HG02678 (cell line): ENCODE results near the gene AIF1L.

ENCODE experiments used
- ATAC-seq: cut with Tn5 transposase; IDR thresholded peaks from one replicate; pipeline ENCODE4 v1.9.1; 2021; ENCODE audit warnings: mild to moderate bottlenecking, moderate library complexity; ENCODE audit not compliant: unreplicated experiment

The AIF1L gene

GRCh38 chr9:131076347-131077195, 19.8 kb upstream of the AIF1L start:
- no peak for ATAC-seq

GRCh38 chr9:131078427-131079366, 17.6 kb upstream of the AIF1L start:
- ATAC-seq = no peak

DNA sequence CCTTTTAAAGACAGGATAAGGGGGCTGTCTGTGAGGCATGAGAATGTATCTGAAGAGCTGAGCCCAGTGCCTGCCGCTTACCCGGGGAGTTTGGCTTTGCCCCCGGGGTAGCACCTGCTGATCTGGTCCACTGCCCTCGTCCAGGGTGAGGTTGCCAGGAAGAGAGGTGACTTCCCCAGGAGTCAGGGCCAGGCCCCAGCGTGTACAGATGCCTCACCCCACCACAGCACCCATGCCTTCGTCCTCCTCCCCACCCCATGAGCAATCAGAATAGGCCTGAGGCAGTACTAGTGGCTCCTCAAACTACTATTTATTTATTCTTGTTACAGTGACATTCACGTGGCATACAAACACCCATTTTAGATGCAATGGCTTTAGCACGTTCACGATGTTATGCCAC, 15.7 kb upstream of the AIF1L start:
- no peak for ATAC-seq

- ATAC-seq = no peak
These were observed 14.5 kb upstream of the AIF1L start for GRCh38 chr9:131081868-131082267.

DNA sequence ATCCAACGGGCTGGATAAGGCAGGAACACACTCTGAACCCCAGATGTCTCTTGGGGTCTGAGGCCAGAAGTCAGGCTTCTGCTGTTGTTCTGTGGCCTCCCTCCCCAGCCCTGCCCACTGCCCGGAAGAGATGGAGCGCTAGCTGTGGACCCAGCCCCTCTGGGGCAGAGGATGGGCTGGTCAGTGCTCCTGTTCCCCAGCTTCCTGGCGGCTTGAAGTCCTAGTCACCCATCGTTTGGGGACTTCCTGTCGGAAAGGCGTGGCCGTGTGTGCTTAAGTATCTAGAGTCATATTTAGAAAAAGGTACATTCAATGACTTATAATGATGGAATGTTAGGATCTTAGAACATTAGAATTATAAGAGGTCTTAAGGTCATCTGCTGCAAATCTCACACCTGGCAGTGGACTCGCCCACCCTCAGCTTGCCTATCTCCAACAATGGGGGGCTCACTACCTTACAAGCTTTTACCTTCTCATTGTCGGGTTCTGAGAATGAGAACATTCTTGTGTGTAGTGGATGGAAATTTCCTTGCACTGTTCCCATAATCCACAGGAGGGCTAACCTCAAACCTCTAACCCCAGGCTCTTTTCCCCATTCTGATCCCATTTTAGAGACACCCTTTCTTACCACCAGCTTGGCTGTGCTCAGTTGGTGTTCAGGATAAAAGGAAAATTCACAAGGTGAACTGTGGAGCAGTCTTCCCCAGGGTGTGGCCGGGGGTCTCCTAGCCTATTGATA, 13.4 kb upstream of the AIF1L start:
- no peak for ATAC-seq

- no peak for ATAC-seq
These were observed 11.5 kb upstream of the AIF1L start for GRCh38 chr9:131084661-131085369.

DNA sequence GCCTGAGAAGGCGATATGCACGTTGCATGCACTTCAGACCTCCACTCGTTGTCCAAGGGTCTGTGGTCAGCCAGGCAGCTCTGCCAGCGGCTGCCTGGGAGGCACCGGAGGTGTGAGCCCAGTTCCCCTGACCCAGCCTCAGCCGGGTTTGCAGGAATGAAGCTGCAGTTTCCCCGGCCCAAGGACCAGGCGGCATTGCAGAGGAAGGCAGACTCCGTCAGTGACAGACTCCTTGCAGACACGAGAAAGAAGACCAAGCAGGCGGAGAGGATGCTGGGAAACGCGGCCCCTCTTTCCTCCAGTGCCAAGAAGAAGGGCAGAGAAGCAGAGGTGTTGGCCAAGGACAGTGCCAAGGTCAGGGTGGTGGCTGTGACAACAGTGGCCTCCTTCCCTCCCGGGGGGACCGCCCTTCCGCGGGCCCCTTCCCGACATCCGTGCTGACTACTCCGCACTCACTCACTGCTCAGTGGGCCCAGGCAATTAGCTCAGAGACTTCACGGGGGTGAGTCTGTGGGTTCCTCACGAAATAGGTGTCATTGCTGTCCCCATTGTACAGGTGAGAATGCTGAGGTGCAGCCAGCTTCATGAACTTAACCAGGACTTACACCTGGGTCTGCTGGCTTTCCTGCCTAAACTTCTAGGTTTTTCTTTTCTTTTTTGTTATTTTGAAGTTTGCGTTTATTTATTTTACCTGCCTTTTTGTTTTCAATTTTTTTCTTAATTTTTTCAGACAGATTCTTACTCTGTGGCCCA, 10.8 kb upstream of the AIF1L start:
- ATAC-seq = no peak

DNA sequence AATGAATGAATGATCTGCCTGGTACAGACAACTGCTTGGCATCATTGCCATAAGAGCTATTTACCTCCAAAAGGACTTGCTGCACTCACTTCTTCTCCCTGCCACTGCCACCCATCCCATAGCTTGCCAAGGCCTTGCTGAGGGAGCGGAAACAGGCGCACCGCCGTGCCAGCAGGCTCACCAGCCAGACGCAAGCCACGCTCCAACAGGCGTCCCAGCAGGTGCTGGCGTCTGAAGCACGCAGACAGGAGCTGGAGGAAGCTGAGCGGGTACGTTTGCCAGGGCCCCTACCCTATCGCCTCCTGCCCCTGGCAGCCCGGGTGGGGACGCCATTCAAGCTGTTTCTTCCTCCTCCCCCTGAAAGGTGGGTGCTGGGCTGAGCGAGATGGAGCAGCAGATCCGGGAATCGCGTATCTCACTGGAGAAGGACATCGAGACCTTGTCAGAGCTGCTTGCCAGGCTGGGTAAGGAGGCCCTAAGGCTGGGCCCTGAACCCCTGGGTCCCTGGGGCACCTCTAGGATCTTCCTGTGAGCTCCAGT, 8.9 kb upstream of the AIF1L start:
- ATAC-seq = no peak

DNA sequence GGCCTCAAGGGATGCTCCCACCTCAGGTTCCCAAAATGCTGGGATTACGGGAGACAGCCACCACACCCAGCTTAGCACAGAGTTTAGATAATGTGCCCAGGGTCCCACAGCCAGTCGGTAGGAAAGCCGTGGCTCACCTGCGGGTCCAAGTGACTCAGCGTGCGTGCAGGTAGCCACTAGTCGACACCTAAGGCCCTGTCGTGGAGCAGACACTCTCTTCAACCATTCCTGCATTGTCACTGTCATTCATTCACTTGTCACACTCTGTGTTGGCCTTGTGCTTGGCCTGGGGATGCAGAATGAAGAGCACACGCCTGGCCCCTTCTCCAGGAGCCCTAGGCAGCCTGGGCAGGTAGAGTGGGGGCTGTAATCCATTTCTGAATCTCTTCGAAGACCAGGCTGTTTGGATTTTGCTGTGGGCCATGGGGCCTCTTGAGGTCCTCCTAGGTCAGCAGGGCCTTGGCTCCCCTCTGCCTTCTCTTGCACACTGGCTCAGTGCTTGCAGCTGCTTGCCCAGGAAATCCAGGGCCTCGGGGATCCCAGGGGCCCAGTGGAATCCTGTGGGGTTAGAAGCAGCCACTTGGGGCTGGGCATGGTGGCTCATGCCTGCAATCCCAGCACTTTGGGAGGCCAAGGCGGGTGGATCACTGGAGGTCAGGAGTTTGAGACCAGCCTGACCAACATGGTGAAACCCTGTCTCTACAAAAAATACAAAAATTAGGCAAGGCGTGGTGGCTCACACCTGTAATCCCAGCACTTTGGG, 6.1 kb upstream of the AIF1L start:
- no peak for ATAC-seq

DNA sequence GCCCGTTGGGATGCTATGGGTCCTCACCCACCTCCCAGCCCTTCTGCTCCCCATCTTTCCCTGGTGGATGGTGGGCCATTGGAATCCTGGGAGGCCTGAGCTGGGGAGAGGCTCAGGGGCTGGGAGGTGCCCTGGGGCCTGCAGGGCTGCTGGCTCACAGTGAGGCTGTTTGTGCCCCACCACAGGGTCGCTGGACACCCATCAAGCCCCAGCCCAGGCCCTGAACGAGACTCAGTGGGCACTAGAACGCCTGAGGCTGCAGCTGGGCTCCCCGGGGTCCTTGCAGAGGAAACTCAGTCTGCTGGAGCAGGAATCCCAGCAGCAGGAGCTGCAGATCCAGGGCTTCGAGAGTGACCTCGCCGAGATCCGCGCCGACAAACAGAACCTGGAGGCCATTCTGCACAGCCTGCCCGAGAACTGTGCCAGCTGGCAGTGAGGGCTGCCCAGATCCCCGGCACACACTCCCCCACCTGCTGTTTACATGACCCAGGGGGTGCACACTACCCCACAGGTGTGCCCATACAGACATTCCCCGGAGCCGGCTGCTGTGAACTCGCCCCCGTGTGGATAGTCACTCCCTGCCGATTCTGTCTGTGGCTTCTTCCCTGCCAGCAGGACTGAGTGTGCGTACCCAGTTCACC, 4.9 kb upstream of the AIF1L start:
- no peak for ATAC-seq

- ATAC-seq = no peak
These were observed 4.3 kb upstream of the AIF1L start for GRCh38 chr9:131092030-131092429.

DNA sequence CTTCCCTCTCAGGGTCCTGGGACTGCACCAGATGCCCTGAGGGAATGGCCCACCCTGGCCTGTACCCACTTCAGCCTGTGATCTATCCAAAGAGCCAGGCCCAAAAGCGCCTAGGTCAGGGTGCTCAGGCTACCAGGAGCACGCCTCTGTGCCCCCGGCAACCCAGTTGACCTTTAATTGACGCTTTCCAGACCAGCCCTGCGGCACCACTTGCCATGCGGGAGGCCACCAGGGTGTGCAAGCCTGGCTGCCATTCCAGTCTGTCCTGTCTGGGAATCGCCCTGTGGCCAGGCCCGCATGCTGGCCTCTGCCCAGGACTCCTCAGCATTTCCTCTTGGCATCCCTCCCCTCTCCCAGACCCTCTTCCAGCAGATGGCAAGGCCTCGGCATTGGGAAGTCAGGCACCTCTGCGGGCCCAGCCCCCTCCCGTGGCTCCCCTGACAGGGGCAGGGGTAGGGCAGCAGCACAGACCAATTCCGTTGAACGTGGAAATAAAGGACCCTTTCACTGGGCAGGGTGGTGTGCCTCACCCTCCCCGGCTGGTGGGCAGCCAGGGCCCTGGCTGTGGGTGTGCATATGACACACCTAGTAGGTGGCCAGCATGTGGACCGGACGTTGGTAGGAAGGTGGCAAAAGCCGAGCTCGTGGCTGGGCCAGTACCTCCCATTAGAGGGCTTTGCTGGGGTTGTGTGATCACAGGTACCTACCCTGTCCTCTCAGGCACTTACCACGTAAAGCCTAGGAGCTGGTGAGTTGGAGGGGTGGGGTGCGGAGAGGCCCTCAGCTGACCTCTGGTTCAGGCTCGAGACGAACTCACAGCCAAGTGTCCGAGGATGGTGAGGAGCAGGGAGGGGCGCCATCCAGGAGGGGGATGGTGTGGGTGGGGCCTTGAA, 3.5 kb upstream of the AIF1L start:
- no peak for ATAC-seq

DNA sequence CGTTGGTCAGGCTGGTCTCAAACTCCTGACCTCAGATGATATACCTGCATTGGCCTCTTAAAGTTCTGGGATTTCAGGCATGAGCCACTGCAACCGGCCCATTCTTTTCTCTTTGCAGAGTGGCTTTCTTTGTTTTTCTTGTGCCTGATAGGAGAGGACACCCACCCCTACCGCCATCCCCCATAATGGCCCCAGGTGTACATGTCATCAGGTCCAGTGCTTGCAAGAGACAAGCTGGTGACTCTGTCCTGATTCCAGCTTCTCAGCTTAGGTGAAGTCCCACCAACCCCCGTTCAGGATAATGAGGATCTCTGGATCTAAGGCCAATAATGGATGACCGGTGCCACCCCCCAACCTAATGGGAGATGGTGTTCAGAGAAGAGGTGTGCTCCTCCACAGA, 2.3 kb upstream of the AIF1L start:
- no peak for ATAC-seq

DNA sequence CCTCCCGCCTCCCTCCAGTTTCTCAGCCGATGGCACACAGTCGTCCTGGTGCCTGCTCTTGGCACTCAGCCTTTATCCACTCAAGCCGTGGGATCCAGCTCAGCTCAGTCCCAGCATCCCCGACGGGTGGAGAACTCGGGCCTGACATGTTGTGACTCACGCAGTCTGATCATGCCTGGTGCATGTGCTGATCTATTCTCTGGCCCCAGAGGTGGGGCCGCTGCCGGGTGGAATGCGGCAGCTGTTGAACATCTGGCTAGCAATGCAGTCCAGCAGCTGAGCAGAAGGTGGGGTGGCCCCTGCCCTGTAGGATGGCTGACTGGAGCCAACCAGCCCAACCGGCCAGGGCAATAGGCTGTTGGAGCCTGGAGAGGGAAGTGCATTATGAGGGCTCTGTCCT, 1.7 kb upstream of the AIF1L start:
- ATAC-seq = no peak

- ATAC-seq = no peak
These were observed 564 bp upstream of the AIF1L start for GRCh38 chr9:131095666-131096268.

GRCh38 chr9:131097126-131097947, 1.0 kb downstream of the AIF1L start:
- ATAC-seq = no peak
